ENCODE data around the gene LANCL3. TPM values are rescaled to one million over a fixed set of nuclear protein-coding genes. Genes with fewer than 3 reads are reported as not detected.

Gene LANCL3
- total RNA-seq, 4 donors from 2014 or later, result 0.80 to 6.6 (median 4.7) TPM

DNA sequence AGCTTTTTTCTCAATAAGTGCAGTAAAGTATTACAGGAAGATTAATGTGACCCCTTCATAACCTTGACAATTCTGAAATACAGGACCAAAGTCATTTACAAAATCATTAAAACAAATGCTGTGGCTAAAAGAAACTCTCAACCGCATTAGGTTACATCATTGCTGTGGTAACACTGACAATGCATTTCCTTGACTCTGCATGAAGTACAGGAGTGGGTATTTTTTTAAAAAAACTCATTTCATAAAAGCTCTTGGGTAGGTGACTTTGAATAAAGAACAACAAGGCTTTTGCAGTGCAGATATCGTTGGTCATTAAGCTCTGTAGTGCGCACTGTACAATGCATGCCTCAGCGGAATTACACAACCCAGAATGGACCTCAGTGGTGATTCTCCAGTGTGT is 90.7 kb downstream of the LANCL3 start:
- DNase-seq, result no peak
- Histone ChIP-seq H3K36me3 (no peaks in the 10 kb centered on the region), H3K4me3 (no peak overlapping the region), H3K9me3 (no peaks in the 10 kb centered on the region), H3K27me3 (no peaks in the 10 kb centered on the region), H3K27ac (no peak overlapping the region), H3K4me1 (no peaks in the 10 kb centered on the region)
- intact Hi-C loops (cut with DNase I; ENCODE audit: low total_unique reads), result no loop called here
- WGBS, 2 donors (ENCODE audit: low coverage in 1 of 2), result 85 to 92% methylated on average over 4 of the region's 4 CpGs
- no peak for TF ChIP-seq EP300 (IDR thresholded peaks at IDR 0.05; ENCODE audit: low read depth)
- TF ChIP-seq, protein P1, sequence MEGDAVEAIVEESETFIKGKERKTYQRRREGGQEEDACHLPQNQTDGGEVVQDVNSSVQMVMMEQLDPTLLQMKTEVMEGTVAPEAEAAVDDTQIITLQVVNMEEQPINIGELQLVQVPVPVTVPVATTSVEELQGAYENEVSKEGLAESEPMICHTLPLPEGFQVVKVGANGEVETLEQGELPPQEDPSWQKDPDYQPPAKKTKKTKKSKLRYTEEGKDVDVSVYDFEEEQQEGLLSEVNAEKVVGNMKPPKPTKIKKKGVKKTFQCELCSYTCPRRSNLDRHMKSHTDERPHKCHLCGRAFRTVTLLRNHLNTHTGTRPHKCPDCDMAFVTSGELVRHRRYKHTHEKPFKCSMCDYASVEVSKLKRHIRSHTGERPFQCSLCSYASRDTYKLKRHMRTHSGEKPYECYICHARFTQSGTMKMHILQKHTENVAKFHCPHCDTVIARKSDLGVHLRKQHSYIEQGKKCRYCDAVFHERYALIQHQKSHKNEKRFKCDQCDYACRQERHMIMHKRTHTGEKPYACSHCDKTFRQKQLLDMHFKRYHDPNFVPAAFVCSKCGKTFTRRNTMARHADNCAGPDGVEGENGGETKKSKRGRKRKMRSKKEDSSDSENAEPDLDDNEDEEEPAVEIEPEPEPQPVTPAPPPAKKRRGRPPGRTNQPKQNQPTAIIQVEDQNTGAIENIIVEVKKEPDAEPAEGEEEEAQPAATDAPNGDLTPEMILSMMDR (IDR thresholded peaks at IDR 0.05), result no peak
- no peak for TF ChIP-seq POLR2AphosphoS5 (IDR thresholded peaks at IDR 0.05)
- TF ChIP-seq POLR2A (IDR thresholded peaks at IDR 0.05), result no peak
- in situ Hi-C loops (cut with MboI; ENCODE audit: low pct_ligation_motif_present in 1 of 4, low pct_unique_long_range_greater_than_20kb in 1 of 4, low sequenced_read_pairs in 3 of 4), result no loop called here

DNA sequence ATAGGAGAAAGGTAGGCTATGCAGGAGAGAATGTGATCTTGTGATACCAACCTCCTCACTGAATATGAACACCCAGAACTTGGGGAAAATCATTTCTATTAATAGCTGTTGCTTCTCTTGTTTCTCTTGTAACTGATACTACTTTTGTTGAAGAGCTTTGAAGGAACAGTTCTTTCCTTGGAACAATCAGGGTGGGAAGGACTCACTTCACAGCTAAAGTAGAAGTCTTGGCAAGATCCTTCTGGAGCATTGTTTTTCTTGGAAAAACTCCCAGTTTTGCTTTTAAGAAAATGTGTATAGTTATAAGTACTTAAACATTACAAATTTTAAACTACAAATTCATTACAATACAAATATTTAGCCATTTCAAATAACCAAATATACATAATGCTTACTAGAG is 95.1 kb downstream of the LANCL3 start:
- H3K27me3 ChIP-seq, result no peaks in the 10 kb centered on the region
- intact Hi-C loops (cut with DNase I; ENCODE audit: low total_unique reads) (no loop called here), in situ Hi-C loops (cut with MboI; ENCODE audit: low pct_ligation_motif_present in 1 of 4, low pct_unique_long_range_greater_than_20kb in 1 of 4, low sequenced_read_pairs in 3 of 4) (no loop called here)
- no peak for DNase-seq
- no peaks in the 10 kb centered on the region for H3K9me3 ChIP-seq
- H3K4me1 ChIP-seq, result no peaks in the 10 kb centered on the region
- no peak overlapping the region for H3K4me3 ChIP-seq
- TF ChIP-seq, protein P1 (IDR thresholded peaks at IDR 0.05), result no peak
- TF ChIP-seq EP300 (IDR thresholded peaks at IDR 0.05; ENCODE audit: low read depth) (no peak), POLR2A (IDR thresholded peaks at IDR 0.05) (no peak), POLR2AphosphoS5 (IDR thresholded peaks at IDR 0.05) (no peak)
- H3K36me3 ChIP-seq, result no peaks in the 10 kb centered on the region
- no peak overlapping the region for H3K27ac ChIP-seq

DNA sequence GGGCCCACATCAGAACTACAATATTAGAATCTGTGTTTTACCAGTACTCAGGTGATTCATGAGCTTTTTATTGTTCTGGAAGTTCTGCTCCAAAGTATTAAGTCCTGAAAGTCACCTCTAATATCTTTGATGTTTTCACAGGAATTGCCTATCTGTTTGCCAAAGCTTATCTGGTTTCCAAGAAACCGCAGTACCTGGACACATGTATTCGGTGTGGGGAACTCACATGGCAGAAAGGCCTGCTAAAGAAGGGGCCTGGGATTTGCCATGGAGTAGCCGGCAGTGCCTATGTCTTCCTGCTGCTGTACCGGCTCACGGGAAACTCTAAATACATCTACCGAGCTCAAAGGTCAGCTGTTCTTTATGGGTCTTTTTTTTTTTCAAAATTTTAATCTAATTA is 95.7 kb downstream of the LANCL3 start:
- intact Hi-C loops (cut with DNase I; ENCODE audit: low total_unique reads), result no loop called here
- in situ Hi-C loops (cut with MboI; ENCODE audit: low pct_ligation_motif_present in 1 of 4, low pct_unique_long_range_greater_than_20kb in 1 of 4, low sequenced_read_pairs in 3 of 4), result no loop called here
- no peaks in the 10 kb centered on the region for H3K9me3 ChIP-seq
- TF ChIP-seq POLR2AphosphoS5 (IDR thresholded peaks at IDR 0.05), result no peak
- TF ChIP-seq POLR2A (IDR thresholded peaks at IDR 0.05), result no peak
- TF ChIP-seq EP300 (IDR thresholded peaks at IDR 0.05; ENCODE audit: low read depth), result no peak
- TF ChIP-seq, protein P1 (IDR thresholded peaks at IDR 0.05), result no peak
- H3K27ac ChIP-seq, result no peak overlapping the region
- H3K4me3 ChIP-seq, result no peak overlapping the region
- H3K27me3 ChIP-seq, result no peaks in the 10 kb centered on the region
- no peaks in the 10 kb centered on the region for H3K4me1 ChIP-seq
- WGBS, 2 donors (ENCODE audit: low coverage in 1 of 2), result 81% methylated on average over 6 of the region's 6 CpGs; no CpG with 5 or more reads in 1 of the 2 donors
- no peak for DNase-seq
- no peaks in the 10 kb centered on the region for H3K36me3 ChIP-seq

DNA sequence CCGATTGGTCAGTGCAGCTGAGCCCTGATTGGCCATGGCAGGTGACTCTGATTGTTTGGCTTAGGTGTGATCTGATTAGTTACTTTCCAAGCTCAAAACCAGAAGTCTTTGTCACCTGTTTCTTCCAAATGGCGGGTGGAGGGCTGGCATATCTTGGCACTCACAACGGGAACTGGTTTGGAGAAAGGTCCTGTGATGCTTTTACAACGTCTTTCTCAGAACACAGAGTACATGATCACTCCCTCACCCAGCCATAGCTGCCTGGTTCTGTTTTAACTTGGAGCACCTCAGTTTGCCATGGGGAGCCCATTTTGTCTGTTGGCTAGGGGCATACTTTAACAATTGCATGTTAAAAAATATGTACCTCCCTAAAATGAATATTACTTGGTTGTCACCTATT is 101.1 kb downstream of the LANCL3 start:
- intact Hi-C loops (cut with DNase I; ENCODE audit: low total_unique reads), result no loop called here
- in situ Hi-C loops (cut with MboI; ENCODE audit: low pct_ligation_motif_present in 1 of 4, low pct_unique_long_range_greater_than_20kb in 1 of 4, low sequenced_read_pairs in 3 of 4), result no loop called here

More for the DNA sequence above, 101.1 kb downstream of the LANCL3 start:
- 48% methylated on average over 4 of the region's 4 CpGs; no CpG with 5 or more reads in 1 of the 2 donors for WGBS, 2 donors (ENCODE audit: low coverage in 1 of 2)
- H3K27ac ChIP-seq, result no peak overlapping the region
- no peak for TF ChIP-seq POLR2AphosphoS5 (IDR thresholded peaks at IDR 0.05)
- no peak for TF ChIP-seq EP300 (IDR thresholded peaks at IDR 0.05; ENCODE audit: low read depth)
- TF ChIP-seq, protein P1 (IDR thresholded peaks at IDR 0.05), result no peak
- TF ChIP-seq POLR2A (IDR thresholded peaks at IDR 0.05), result no peak
- no peak overlapping the region for H3K4me3 ChIP-seq
- DNase-seq, result no peak
- H3K36me3 ChIP-seq, result no peaks in the 10 kb centered on the region
- H3K9me3 ChIP-seq, result no peaks in the 10 kb centered on the region
- peaks cover 0 to 2% (median 0%) of the 10 kb centered on the region in 4 donors for H3K4me1 ChIP-seq
- no peaks in the 10 kb centered on the region for H3K27me3 ChIP-seq
